GM23338 (cell line): ENCODE results near the gene TUBB1. TPM values are rescaled to one million over a fixed set of nuclear protein-coding genes. Genes with fewer than 3 reads are reported as not detected.

ENCODE experiments used
- ATAC-seq: fragments of 200-7000 bp; cut with Tn5 transposase; 3 replicates; pipeline ENCODE4 v1.9.1; 2020
- DNase-seq: peaks from one replicate; pipeline ENCODE4 v3.0.0-alpha.2; 2015; ENCODE audit warnings: low spot score
- H2AFZ ChIP-seq: fragments of 200-600 bp; sonication (generic); 2 replicates; pipeline ENCODE4 v1.8.0; 2016; ENCODE audit warnings: antibody characterized with exemption, mild to moderate bottlenecking, moderate library complexity
- H3F3A ChIP-seq: fragments of 200-600 bp; sonication (generic); replicated peaks from 2 replicates; pipeline ENCODE4 v1.8.0; 2017; ENCODE audit warnings: antibody characterized with exemption, mixed run types, low read depth
- H3K27ac ChIP-seq: fragments of 200-600 bp; sonication (generic); 2 replicates; pipeline ENCODE4 v1.6.1; 2016; ENCODE audit warnings: low read depth
- H3K27me3 ChIP-seq: fragments of 200-600 bp; sonication (generic); 2 replicates; pipeline ENCODE4 v1.8.0; 2016; ENCODE audit warnings: mild to moderate bottlenecking, mixed run types, moderate library complexity; ENCODE audit not compliant: insufficient read depth
- H3K36me3 ChIP-seq: fragments of 200-600 bp; sonication (generic); 2 replicates; pipeline ENCODE4 v1.8.0; 2016; ENCODE audit warnings: mild to moderate bottlenecking; ENCODE audit not compliant: insufficient read depth
- H3K4me1 ChIP-seq: fragments of 200-600 bp; sonication (generic); 2 replicates; pipeline ENCODE4 v1.8.0; 2016; ENCODE audit warnings: mild to moderate bottlenecking, moderate library complexity; ENCODE audit not compliant: insufficient read depth
- H3K4me2 ChIP-seq: fragments of 200-600 bp; sonication (generic); 2 replicates; pipeline ENCODE4 v1.7.1; 2017; ENCODE audit warnings: mixed run types
- H3K4me3 ChIP-seq: fragments of 200-600 bp; sonication (generic); 2 replicates; pipeline ENCODE4 v1.6.1; 2016; ENCODE audit warnings: mixed run types
- H3K79me2 ChIP-seq: fragments of 200-600 bp; sonication (generic); replicated peaks from 2 replicates; pipeline ENCODE4 v1.8.0; 2017; ENCODE audit warnings: mild to moderate bottlenecking; ENCODE audit not compliant: insufficient read depth
- H3K9me2 ChIP-seq: fragments of 200-600 bp; sonication (generic); 2 replicates; pipeline ENCODE4 v1.8.0; 2017; ENCODE audit not compliant: insufficient read depth
- H4K20me1 ChIP-seq: fragments of 200-600 bp; sonication (generic); replicated peaks from 2 replicates; pipeline ENCODE4 v1.8.0; 2017; ENCODE audit warnings: mild to moderate bottlenecking; ENCODE audit not compliant: insufficient read depth
- H3K27ac Mint-ChIP-seq: 2 replicates; pipeline ENCODE4 v1.8.0; 2020; ENCODE audit warnings: inconsistent platforms, mild to moderate bottlenecking, moderate library complexity, mixed read lengths
- H3K27me3 Mint-ChIP-seq: 3 replicates; pipeline ENCODE4 v1.8.0; 2022; ENCODE audit warnings: low read depth, mild to moderate bottlenecking, moderate library complexity, mixed read lengths, inconsistent platforms; ENCODE audit not compliant: insufficient read depth, poor library complexity
- H3K36me3 Mint-ChIP-seq: 3 replicates; pipeline ENCODE4 v1.8.0; 2021; ENCODE audit warnings: low read depth, mild to moderate bottlenecking, inconsistent platforms, moderate library complexity, mixed read lengths
- H3K4me1 Mint-ChIP-seq: 3 replicates; pipeline ENCODE4 v1.8.0; 2020; ENCODE audit warnings: mild to moderate bottlenecking, inconsistent platforms, mixed read lengths
- H3K4me3 Mint-ChIP-seq: 3 replicates; pipeline ENCODE4 v1.8.0; 2021; ENCODE audit warnings: moderate library complexity, mild to moderate bottlenecking, inconsistent platforms, mixed read lengths
- H3K9me3 Mint-ChIP-seq: 3 replicates; pipeline ENCODE4 v1.8.0; 2020; ENCODE audit warnings: moderate library complexity, mild to moderate bottlenecking, inconsistent platforms, mixed read lengths
- CREB1 ChIP-seq: fragments of 250-450 bp; sonication (Bioruptor Pico); IDR thresholded peaks from 2 replicates; pipeline ENCODE4 v1.5.0; 2020; ENCODE audit warnings: low read depth, mild to moderate bottlenecking, moderate library complexity
- ETS1 ChIP-seq: IDR thresholded peaks from 2 replicates; pipeline ENCODE4 v1.6.1; 2016; ENCODE audit warnings: antibody characterized with exemption
- EZH2phosphoT487 ChIP-seq: fragments of 200-600 bp; sonication (generic); IDR thresholded peaks from one replicate; pipeline ENCODE4 v1.8.1; 2018; ENCODE audit warnings: antibody characterized with exemption; ENCODE audit not compliant: unreplicated experiment
- JUNB ChIP-seq: IDR thresholded peaks from one replicate; pipeline ENCODE4 v1.6.1; 2016; ENCODE audit warnings: antibody characterized with exemption; ENCODE audit not compliant: unreplicated experiment
- NANOG ChIP-seq: IDR thresholded peaks from 2 replicates; pipeline ENCODE4 v1.6.1; 2016; ENCODE audit warnings: antibody characterized with exemption, borderline replicate concordance
- ZNF462 ChIP-seq: fragments of 250-450 bp; sonication (Bioruptor Pico); IDR thresholded peaks from 2 replicates; pipeline ENCODE4 v1.5.0; 2020; ENCODE audit warnings: mild to moderate bottlenecking, moderate library complexity
- polyA plus RNA-seq: library from polyadenylated mRNA; unstranded; fragments of >200 nt; fragmentation: Nextera tagmentation; extraction: Ambion mirVana; gene quantifications from 2 replicates; pipeline ENCODE4 v1.2.1, GENCODE V29; 2016
- total RNA-seq: library from RNA; depleted of rRNA; stranded (reverse); fragments of >200 nt; shearing (Covaris generic); gene quantifications from 2 replicates; pipeline ENCODE4 v1.2.3, GENCODE V29; 2014

TUBB1 gene
- total and polyA plus RNA-seq, 2 experiments from 2014 or later, result not detected

DNA sequence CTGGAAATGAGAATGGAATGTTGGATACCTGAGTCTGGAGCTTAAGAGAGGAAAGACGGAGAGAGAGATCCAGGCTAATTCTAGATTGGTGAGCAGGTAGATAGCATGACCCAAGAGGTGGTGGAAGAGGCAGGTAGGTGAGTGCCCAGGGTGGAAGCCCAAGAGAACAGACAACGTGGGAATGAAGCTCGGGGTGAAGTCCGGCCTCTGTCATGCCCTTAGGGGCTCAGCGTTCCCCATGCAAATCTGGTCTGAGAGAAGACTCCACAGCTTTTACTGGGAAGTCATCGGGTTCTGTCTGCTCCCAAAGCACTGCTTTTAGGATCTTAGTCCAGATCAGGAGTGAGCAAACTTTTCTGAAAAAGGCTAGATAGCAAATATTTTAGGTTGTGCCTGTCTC is 34.5 kb upstream of the TUBB1 start:
- Mint-ChIP-seq H3K27me3 (peaks cover 5% of the 10 kb centered on the region), H3K4me1 (peaks cover 19% of the 10 kb centered on the region), H3K4me3 (no peak overlapping the region), H3K27ac (no peak overlapping the region), H3K9me3 (no peaks in the 10 kb centered on the region; the same call in 2 of the 3 replicates), H3K36me3 (peaks cover 44% of the 10 kb centered on the region)
- H3K9me2 ChIP-seq, result no peaks in the 10 kb centered on the region; the same call in 1 of the 2 replicates
- no peak overlapping the region for H3K4me3 ChIP-seq
- H2AFZ ChIP-seq, result no peak overlapping the region
- ATAC-seq (no peak), DNase-seq (no peak)
- H3K27me3 ChIP-seq, result no peaks in the 10 kb centered on the region
- peaks cover 21% of the 10 kb centered on the region for H3K36me3 ChIP-seq
- TF ChIP-seq CREB1 (CRISPR knock-in tag) (no peak), EZH2phosphoT487 (no peak)
- peak overlapping the region; percentile 62; the same call in 1 of the 2 replicates for H3K4me2 ChIP-seq
- peaks cover 26% of the 10 kb centered on the region; the same call in 1 of the 2 replicates for H4K20me1 ChIP-seq
- no peaks in the 10 kb centered on the region for H3F3A ChIP-seq
- peaks cover 14% of the 10 kb centered on the region for H3K4me1 ChIP-seq
- H3K27ac ChIP-seq, result no peak overlapping the region
- H3K79me2 ChIP-seq, result peaks cover 50% of the 10 kb centered on the region

DNA sequence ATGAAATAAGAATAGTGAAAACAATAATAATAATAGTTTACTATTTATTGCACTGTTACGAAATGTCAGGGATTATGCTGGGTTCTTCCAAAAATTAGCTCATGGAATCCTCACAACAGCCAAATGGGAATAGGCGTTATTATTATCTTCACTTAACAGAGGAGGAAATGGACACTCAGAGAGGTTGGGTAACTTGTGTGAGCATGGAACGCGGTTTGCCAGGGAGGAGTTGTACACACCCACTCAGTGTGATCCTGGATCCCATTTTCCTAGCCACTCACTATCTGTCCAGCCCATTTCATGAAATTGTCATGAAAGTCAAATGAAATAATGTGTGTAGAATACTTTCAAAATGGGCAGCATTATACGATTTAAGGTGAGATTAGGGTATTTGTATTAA is 33.6 kb upstream of the TUBB1 start:
- peaks cover 5% of the 10 kb centered on the region for H3K27me3 Mint-ChIP-seq
- H3K4me1 ChIP-seq, result peaks cover 14% of the 10 kb centered on the region
- peaks cover 29% of the 10 kb centered on the region for H3K36me3 ChIP-seq
- H2AFZ ChIP-seq, result no peak overlapping the region
- H3K4me3 Mint-ChIP-seq, result no peak overlapping the region
- no peak overlapping the region for H3K4me2 ChIP-seq
- no peak overlapping the region for H3K27ac ChIP-seq
- H3K4me3 ChIP-seq, result no peak overlapping the region
- peaks cover 50% of the 10 kb centered on the region for H3K79me2 ChIP-seq
- H3F3A ChIP-seq, result no peaks in the 10 kb centered on the region
- no peaks in the 10 kb centered on the region for H3K27me3 ChIP-seq
- TF ChIP-seq EZH2phosphoT487 (no peak), NANOG (no peak), JUNB (no peak)
- H3K9me3 Mint-ChIP-seq, result no peaks in the 10 kb centered on the region; the same call in 2 of the 3 replicates
- H3K9me2 ChIP-seq, result no peaks in the 10 kb centered on the region; the same call in 1 of the 2 replicates
- peaks cover 30% of the 10 kb centered on the region; the same call in 1 of the 2 replicates for H4K20me1 ChIP-seq
- ATAC-seq (no peak), DNase-seq (no peak)
- no peak overlapping the region; the same call in 1 of the 2 replicates for H3K27ac Mint-ChIP-seq
- peaks cover 19% of the 10 kb centered on the region for H3K4me1 Mint-ChIP-seq
- peaks cover 52% of the 10 kb centered on the region for H3K36me3 Mint-ChIP-seq

- Mint-ChIP-seq H3K27me3 (peaks cover 5% of the 10 kb centered on the region), H3K9me3 (no peaks in the 10 kb centered on the region; the same call in 2 of the 3 replicates), H3K4me3 (no peak overlapping the region), H3K36me3 (peaks cover 59% of the 10 kb centered on the region), H3K4me1 (peaks cover 19% of the 10 kb centered on the region), H3K27ac (no peak overlapping the region)
- H3K79me2 ChIP-seq, result peaks cover 50% of the 10 kb centered on the region
- H3K27me3 ChIP-seq, result no peaks in the 10 kb centered on the region
- no peak overlapping the region for H3K4me2 ChIP-seq
- H3K9me2 ChIP-seq, result no peaks in the 10 kb centered on the region; the same call in 1 of the 2 replicates
- peaks cover 14% of the 10 kb centered on the region for H3K4me1 ChIP-seq
- H3K4me3 ChIP-seq, result no peak overlapping the region
- no peak for DNase-seq
- H4K20me1 ChIP-seq, result peaks cover 30% of the 10 kb centered on the region; the same call in 1 of the 2 replicates
- H3F3A ChIP-seq, result no peaks in the 10 kb centered on the region
- H3K36me3 ChIP-seq, result peaks cover 36% of the 10 kb centered on the region
- H3K27ac ChIP-seq, result no peak overlapping the region
- ATAC-seq, result no peak
- H2AFZ ChIP-seq, result no peak overlapping the region
- TF ChIP-seq ZNF462 (CRISPR knock-in tag) (no peak), ETS1 (no peak)
These were observed 32.8 kb upstream of the TUBB1 start for GRCh38 chr20:58986286-58986967.
